ENCODE measurements around the gene LRR1.
"Not testable (repeated sequence)": the region's sequence is repeated elsewhere in the genome, so short reads cannot be mapped to it uniquely, and the experiment has no call there.

The LRR1 gene

DNA sequence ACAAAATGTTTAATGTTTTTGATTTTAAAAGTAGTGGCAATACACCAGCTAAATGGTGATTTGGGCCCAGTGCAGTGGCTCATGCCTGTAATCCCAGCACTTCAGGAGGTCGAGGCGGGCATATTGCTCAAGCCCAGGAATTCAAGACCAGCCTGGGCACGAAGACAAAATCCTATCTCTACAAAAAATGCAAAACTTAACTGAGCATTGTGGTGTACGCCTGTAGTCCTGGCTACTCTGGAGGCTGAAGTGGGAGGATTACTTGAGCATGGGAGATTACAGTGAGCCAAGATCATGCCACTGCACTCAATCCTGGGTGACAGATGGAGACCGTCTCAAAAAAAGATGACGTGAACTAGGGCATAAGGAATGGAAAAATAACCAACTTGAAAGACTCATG is 17.0 kb downstream of the LRR1 start:
- Histone ChIP-seq H3K27me3 (ENCODE audit: control insufficient read depth, insufficient read depth, low read length) (no peaks in the 10 kb centered on the region), H3K4me1 (ENCODE audit: control insufficient read depth, insufficient read depth, low read length) (no peaks in the 10 kb centered on the region; the same call in 1 of the 2 replicates), H3K4me3 (ENCODE audit: low read length) (no peak overlapping the region), H3K36me3 (ENCODE audit: control insufficient read depth, insufficient read depth, low read length) (no peaks in the 10 kb centered on the region; the same call in 1 of the 2 replicates), H3K9me3 (ENCODE audit: control insufficient read depth, insufficient read depth, low read length) (no peaks in the 10 kb centered on the region), H3K27ac (ENCODE audit: low read length) (no peak overlapping the region)
- DNase-seq (ENCODE audit: low read depth, low spot score) = no peak
- WGBS (ENCODE audit: insufficient coverage, insufficient read length) = no CpG with 5 or more reads among the region's 6 CpGs

DNA sequence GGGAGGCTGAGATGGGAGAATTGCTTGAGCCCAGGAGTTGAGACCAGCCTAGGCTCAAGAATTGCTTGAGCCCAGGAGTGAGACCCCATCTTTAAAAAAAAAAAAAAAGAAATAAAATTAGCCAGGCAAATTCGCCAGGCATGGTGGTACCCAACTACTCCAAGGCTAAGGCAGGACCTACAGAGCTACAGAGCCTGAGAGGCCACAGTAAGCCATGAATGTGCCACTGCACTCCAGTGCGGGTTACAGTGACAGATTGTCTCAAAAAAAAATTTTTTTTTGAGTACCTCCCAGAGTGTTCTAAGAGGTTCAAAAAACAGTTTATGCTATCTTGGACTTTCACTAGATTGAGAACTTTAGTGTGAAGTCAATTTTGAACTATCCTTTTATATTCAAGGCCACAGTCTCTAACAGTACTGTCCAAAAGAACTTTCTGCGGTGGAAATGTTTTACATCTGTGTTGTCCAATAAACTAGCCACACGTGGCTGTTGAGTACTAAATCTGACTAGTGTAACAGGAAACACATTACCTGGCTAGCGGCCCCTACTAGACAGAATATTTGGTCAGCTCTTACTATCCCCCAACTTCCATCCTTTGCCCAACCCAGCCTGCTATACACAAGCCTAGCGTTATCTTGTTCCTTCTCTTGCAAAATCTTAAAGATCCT is 19.2 kb downstream of the LRR1 start:
- H3K4me3 ChIP-seq (ENCODE audit: low read length) = no peak overlapping the region
- H3K9me3 ChIP-seq (ENCODE audit: control insufficient read depth, insufficient read depth, low read length) = no peaks in the 10 kb centered on the region
- no CpG with 5 or more reads among the region's 6 CpGs for WGBS (ENCODE audit: insufficient coverage, insufficient read length)
- H3K4me1 ChIP-seq (ENCODE audit: control insufficient read depth, insufficient read depth, low read length) = no peaks in the 10 kb centered on the region; the same call in none of the 2 replicates
- H3K27ac ChIP-seq (ENCODE audit: low read length) = no peak overlapping the region
- H3K36me3 ChIP-seq (ENCODE audit: control insufficient read depth, insufficient read depth, low read length) = no peaks in the 10 kb centered on the region; the same call in 1 of the 2 replicates
- no peak for DNase-seq (ENCODE audit: low read depth, low spot score)
- H3K27me3 ChIP-seq (ENCODE audit: control insufficient read depth, insufficient read depth, low read length) = no peaks in the 10 kb centered on the region

DNA sequence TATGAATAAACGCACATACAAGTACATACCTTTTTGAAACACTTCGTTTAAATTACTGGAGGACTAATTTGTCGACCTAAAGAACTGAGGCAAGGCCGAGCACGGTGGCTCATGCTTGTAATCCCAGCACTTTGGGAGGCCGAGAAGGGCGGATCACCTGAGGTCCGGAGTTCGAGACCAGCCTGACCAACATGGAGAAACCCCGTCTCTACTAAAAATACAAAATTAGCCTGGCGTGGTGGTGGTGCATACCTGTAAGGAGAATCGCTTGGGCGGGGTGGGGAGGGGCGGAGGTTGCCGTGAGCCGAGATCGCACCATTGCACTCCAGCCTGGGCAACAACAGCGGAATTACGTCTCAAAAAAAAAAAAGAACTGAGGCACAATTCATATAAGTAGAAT is 20.5 kb downstream of the LRR1 start:
- H3K27me3 ChIP-seq (ENCODE audit: control insufficient read depth, insufficient read depth, low read length); H3K4me1 ChIP-seq (ENCODE audit: control insufficient read depth, insufficient read depth, low read length); DNase-seq (ENCODE audit: low read depth, low spot score); H3K36me3 ChIP-seq (ENCODE audit: control insufficient read depth, insufficient read depth, low read length); H3K27ac ChIP-seq (ENCODE audit: low read length); H3K9me3 ChIP-seq (ENCODE audit: control insufficient read depth, insufficient read depth, low read length): not testable (repeated sequence)
- peak overlapping the region; percentile 82; the same call in 1 of the 2 replicates for H3K4me3 ChIP-seq (ENCODE audit: low read length)
- 100% methylated on average over 2 of the region's 19 CpGs for WGBS (ENCODE audit: insufficient coverage, insufficient read length)

DNA sequence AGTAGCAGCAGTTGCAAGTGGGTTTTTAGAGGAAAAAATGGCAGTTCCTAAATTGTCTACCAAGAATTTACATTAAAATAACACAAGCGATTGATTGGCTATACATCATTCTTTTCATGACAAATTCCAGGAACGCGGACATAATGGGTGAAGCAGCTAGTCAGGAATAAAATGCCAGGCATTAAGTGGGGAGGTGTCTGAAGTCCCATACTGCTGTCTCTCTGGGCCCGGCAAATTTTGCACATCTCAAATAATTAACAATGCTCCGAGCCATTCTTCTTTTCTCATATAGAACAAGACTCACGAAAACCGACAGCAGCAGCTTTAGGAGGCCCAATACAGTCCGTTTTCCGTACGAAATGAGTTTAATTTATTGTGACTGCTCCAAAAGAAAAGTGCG is 21.0 kb downstream of the LRR1 start:
- no peak for DNase-seq (ENCODE audit: low read depth, low spot score)
- no CpG with 5 or more reads among the region's 11 CpGs for WGBS (ENCODE audit: insufficient coverage, insufficient read length)
- Histone ChIP-seq H3K27me3 (ENCODE audit: control insufficient read depth, insufficient read depth, low read length) (no peaks in the 10 kb centered on the region), H3K9me3 (ENCODE audit: control insufficient read depth, insufficient read depth, low read length) (no peaks in the 10 kb centered on the region), H3K36me3 (ENCODE audit: control insufficient read depth, insufficient read depth, low read length) (no peaks in the 10 kb centered on the region; the same call in 1 of the 2 replicates), H3K27ac (ENCODE audit: low read length) (no peak overlapping the region), H3K4me3 (ENCODE audit: low read length) (peak overlapping the region; percentile 82), H3K4me1 (ENCODE audit: control insufficient read depth, insufficient read depth, low read length) (no peaks in the 10 kb centered on the region; the same call in none of the 2 replicates)

DNA sequence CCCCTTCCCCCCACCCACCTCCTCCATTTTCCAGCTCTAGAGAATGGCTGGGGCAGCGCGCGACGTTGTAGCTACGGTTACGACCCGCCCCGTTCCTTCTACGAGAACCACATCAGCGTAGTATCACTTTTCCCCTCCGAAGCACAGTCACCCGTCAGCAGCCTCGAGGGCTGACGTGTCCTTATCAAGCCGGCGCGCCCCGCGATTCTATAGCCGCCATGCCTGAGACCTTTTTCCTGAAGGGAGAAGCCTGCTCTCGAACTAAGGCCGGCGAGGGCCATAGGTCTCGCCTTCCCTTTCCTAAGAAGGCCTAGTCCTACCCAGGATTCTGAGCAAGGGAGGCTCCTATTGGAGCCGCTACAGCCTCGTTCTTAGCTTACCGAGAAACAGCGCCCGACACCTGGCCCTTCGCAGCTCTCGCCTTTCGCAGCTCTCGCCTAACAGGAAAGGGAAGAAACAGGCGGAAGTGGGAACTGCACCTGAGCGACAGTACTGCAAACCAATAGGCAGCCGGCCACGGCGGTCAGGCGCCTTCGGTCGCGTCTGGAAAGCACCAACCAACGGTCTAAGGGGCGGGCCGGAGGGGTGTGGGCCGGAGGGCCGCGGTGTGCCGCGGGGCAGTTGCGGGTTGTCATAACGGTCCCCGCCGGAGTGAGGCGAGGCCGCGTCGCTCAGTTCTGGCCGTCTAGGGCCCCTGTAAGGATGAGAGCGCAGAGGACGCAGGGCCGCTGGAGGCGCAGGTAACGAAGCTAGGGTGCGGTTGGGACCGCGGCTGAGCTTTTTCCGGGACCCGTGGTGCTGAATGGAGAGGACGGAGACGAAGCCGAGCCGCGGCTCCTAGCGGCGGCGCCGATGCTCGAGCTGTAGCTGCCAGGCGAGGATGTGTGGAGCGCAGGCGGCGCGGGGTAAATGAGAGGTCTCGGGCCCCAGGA is 21.7 kb downstream of the LRR1 start, which contains the start of the genes MGAT2 and RPL36AL:
Gene MGAT2 (plus strand): TSS at position 618 of the 932 bp plus-strand sequence. CDS start 470 bp downstream, outside the sequence.
Gene RPL36AL (minus strand): TSS at position 445 of the 932 bp plus-strand sequence. CDS start 1,522 bp downstream, outside the sequence.
- DNase-seq (ENCODE audit: low read depth, low spot score) = peak; percentile 97
- no CpG with 5 or more reads among the region's 85 CpGs for WGBS (ENCODE audit: insufficient coverage, insufficient read length)
- H3K27ac ChIP-seq (ENCODE audit: low read length) = no peak within 1 kb of the TSS
- peak within 1 kb of the TSS; percentile 82 for H3K4me3 ChIP-seq (ENCODE audit: low read length)
- no peaks in the 10 kb centered on the region; the same call in 1 of the 2 replicates for H3K36me3 ChIP-seq (ENCODE audit: control insufficient read depth, insufficient read depth, low read length)
- H3K9me3 ChIP-seq (ENCODE audit: control insufficient read depth, insufficient read depth, low read length) = no peaks in the 10 kb centered on the region
- H3K27me3 ChIP-seq (ENCODE audit: control insufficient read depth, insufficient read depth, low read length) = no peaks in the 10 kb centered on the region
- no peaks in the 10 kb centered on the region; the same call in none of the 2 replicates for H3K4me1 ChIP-seq (ENCODE audit: control insufficient read depth, insufficient read depth, low read length)

DNA sequence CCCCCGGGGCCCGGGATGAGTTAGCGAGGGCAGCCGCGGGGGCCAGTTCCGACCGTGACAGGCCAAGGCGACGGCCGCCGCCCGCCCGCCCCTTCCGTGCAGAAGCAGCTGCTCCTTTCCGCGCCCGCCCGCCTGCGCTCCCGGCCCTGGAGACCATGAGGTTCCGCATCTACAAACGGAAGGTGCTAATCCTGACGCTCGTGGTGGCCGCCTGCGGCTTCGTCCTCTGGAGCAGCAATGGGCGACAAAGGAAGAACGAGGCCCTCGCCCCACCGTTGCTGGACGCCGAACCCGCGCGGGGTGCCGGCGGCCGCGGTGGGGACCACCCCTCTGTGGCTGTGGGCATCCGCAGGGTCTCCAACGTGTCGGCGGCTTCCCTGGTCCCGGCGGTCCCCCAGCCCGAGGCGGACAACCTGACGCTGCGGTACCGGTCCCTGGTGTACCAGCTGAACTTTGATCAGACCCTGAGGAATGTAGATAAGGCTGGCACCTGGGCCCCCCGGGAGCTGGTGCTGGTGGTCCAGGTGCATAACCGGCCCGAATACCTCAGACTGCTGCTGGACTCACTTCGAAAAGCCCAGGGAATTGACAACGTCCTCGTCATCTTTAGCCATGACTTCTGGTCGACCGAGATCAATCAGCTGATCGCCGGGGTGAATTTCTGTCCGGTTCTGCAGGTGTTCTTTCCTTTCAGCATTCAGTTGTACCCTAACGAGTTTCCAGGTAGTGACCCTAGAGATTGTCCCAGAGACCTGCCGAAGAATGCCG is 22.6 kb downstream of the LRR1 start:
- H3K4me3 ChIP-seq (ENCODE audit: low read length) = peak overlapping the region; percentile 82; the same call in 1 of the 2 replicates
- peaks cover 2% of the 10 kb centered on the region; the same call in 1 of the 2 replicates for H3K36me3 ChIP-seq (ENCODE audit: control insufficient read depth, insufficient read depth, low read length)
- DNase-seq (ENCODE audit: low read depth, low spot score) = no peak
- no peak overlapping the region for H3K27ac ChIP-seq (ENCODE audit: low read length)
- no peaks in the 10 kb centered on the region; the same call in none of the 2 replicates for H3K4me1 ChIP-seq (ENCODE audit: control insufficient read depth, insufficient read depth, low read length)
- WGBS (ENCODE audit: insufficient coverage, insufficient read length) = no CpG with 5 or more reads among the region's 65 CpGs
- no peaks in the 10 kb centered on the region for H3K9me3 ChIP-seq (ENCODE audit: control insufficient read depth, insufficient read depth, low read length)
- no peaks in the 10 kb centered on the region for H3K27me3 ChIP-seq (ENCODE audit: control insufficient read depth, insufficient read depth, low read length)

DNA sequence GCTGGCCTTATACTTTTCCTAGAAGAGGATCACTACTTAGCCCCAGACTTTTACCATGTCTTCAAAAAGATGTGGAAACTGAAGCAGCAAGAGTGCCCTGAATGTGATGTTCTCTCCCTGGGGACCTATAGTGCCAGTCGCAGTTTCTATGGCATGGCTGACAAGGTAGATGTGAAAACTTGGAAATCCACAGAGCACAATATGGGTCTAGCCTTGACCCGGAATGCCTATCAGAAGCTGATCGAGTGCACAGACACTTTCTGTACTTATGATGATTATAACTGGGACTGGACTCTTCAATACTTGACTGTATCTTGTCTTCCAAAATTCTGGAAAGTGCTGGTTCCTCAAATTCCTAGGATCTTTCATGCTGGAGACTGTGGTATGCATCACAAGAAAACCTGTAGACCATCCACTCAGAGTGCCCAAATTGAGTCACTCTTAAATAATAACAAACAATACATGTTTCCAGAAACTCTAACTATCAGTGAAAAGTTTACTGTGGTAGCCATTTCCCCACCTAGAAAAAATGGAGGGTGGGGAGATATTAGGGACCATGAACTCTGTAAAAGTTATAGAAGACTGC is 23.4 kb downstream of the LRR1 start:
- Histone ChIP-seq H3K9me3 (ENCODE audit: control insufficient read depth, insufficient read depth, low read length) (no peaks in the 10 kb centered on the region), H3K4me1 (ENCODE audit: control insufficient read depth, insufficient read depth, low read length) (no peaks in the 10 kb centered on the region; the same call in none of the 2 replicates), H3K27ac (ENCODE audit: low read length) (no peak overlapping the region), H3K4me3 (ENCODE audit: low read length) (peak overlapping the region; percentile 82; the same call in 1 of the 2 replicates), H3K36me3 (ENCODE audit: control insufficient read depth, insufficient read depth, low read length) (peaks cover 2% of the 10 kb centered on the region; the same call in 1 of the 2 replicates), H3K27me3 (ENCODE audit: control insufficient read depth, insufficient read depth, low read length) (no peaks in the 10 kb centered on the region)
- no CpG with 5 or more reads among the region's 3 CpGs for WGBS (ENCODE audit: insufficient coverage, insufficient read length)
- no peak for DNase-seq (ENCODE audit: low read depth, low spot score)

DNA sequence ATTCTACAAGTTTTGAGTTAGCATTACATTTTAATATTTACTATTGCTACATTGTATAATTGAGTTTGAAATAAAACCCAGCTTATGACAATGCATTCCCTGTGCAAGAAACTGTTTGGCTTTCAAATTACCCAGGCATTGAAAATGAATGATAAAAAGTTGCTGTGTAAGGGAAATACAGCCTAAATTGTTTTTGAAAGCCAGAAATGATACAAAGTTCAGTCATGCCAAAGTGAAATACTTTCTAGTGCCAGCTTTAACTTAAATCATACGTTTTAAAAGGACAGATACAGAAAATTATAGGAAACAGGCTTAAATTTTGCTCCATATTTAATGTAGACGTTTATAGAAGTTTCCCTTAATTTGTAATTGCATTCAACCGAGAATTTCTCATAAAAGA is 24.6 kb downstream of the LRR1 start:
- Histone ChIP-seq H3K4me1 (ENCODE audit: control insufficient read depth, insufficient read depth, low read length) (no peaks in the 10 kb centered on the region; the same call in 1 of the 2 replicates), H3K36me3 (ENCODE audit: control insufficient read depth, insufficient read depth, low read length) (peaks cover 2% of the 10 kb centered on the region; the same call in 1 of the 2 replicates), H3K27me3 (ENCODE audit: control insufficient read depth, insufficient read depth, low read length) (no peaks in the 10 kb centered on the region), H3K4me3 (ENCODE audit: low read length) (no peak overlapping the region), H3K27ac (ENCODE audit: low read length) (no peak overlapping the region), H3K9me3 (ENCODE audit: control insufficient read depth, insufficient read depth, low read length) (no peaks in the 10 kb centered on the region)
- no peak for DNase-seq (ENCODE audit: low read depth, low spot score)
- WGBS (ENCODE audit: insufficient coverage, insufficient read length) = no CpG with 5 or more reads among the region's 3 CpGs

DNA sequence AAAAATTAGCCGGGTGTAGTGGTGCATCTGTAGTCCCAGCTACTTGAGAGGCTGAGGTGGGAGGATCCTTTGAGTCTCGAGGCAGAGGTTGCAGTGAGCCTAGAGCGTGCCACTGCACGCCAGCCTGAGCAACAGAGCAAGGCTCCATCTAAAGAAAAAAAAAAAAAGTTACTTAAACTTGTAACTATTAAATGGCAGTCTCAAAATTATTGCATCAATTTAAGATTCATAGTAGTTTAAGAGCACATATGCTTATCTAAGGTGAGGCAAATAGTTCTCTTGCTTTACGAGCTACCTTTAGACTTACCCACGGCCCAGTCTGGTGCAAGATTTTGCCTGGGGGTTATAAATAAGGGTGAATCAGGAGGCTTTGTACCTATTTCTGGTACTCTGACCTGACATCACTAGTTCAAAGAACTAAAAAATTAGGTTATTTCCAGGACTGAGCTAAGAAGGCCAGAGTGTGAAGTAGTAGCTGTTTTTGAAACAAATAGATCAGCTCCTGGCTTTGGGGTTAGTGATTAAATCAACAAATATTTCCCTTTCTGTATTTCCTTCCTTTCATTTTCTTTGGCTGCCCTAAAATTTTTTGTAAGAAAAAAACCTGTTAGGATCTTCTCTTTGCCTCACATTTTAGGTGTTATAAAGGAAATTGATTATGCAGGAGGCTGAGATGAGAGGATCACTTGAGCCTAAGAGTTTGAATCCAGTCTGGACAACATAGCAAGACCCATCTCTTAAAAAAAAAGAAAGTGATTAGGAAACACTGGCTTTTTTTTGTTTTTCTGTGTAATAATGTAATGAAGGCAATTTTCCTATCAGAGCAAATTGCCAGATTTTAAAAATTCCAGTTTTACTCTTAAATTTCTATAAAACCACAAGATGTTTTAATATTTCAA is 25.4 kb downstream of the LRR1 start:
- Histone ChIP-seq H3K9me3 (ENCODE audit: control insufficient read depth, insufficient read depth, low read length) (no peaks in the 10 kb centered on the region), H3K36me3 (ENCODE audit: control insufficient read depth, insufficient read depth, low read length) (peaks cover 2% of the 10 kb centered on the region; the same call in 1 of the 2 replicates), H3K27me3 (ENCODE audit: control insufficient read depth, insufficient read depth, low read length) (no peaks in the 10 kb centered on the region), H3K4me3 (ENCODE audit: low read length) (no peak overlapping the region), H3K4me1 (ENCODE audit: control insufficient read depth, insufficient read depth, low read length) (no peaks in the 10 kb centered on the region; the same call in 1 of the 2 replicates), H3K27ac (ENCODE audit: low read length) (no peak overlapping the region)
- WGBS (ENCODE audit: insufficient coverage, insufficient read length) = no CpG with 5 or more reads among the region's 6 CpGs
- no peak for DNase-seq (ENCODE audit: low read depth, low spot score)

Data from iPS DF 6.9 (cell line).